SU-DHL-6 (cell line): ENCODE measurements around the gene OXSR1.

Source experiments
- H2AFZ ChIP-seq: fragments of 200-600 bp; sonication (generic); 2 replicates; pipeline ENCODE4 v1.6.1; 2014; ENCODE audit warnings: low read depth, mild to moderate bottlenecking, moderate library complexity, mixed read lengths, antibody characterized with exemption, low read length; ENCODE audit not compliant: severe bottlenecking
- H3F3A ChIP-seq: fragments of 200-600 bp; shearing (Covaris generic); 2 replicates; pipeline ENCODE4 v1.6.0; 2016; ENCODE audit warnings: antibody characterized with exemption, mild to moderate bottlenecking; ENCODE audit not compliant: insufficient read depth
- H3K27ac ChIP-seq: fragments of 200-600 bp; sonication (generic); 2 replicates; pipeline ENCODE4 v1.5.1; 2016; ENCODE audit warnings: low read depth, mild to moderate bottlenecking, low read length, moderate library complexity, mixed read lengths
- H3K27me3 ChIP-seq: fragments of 200-600 bp; sonication (generic), shearing (Covaris generic); 2 replicates; pipeline ENCODE4 v1.6.0; 2014; ENCODE audit warnings: mild to moderate bottlenecking, low read length
- H3K36me3 ChIP-seq: fragments of 200-600 bp; sonication (generic); 2 replicates; pipeline ENCODE4 v1.6.1; 2014; ENCODE audit warnings: mild to moderate bottlenecking, low read length, mixed read lengths
- H3K4me2 ChIP-seq: fragments of 300-600, 200-600 bp; shearing (Covaris generic), sonication (generic); 2 replicates; pipeline ENCODE4 v1.6.0; 2014; ENCODE audit warnings: low read length, low read depth, mild to moderate bottlenecking; ENCODE audit not compliant: poor library complexity, severe bottlenecking
- H3K4me3 ChIP-seq: fragments of 200-600 bp; sonication (generic); 2 replicates; pipeline ENCODE4 v1.5.1; 2014; ENCODE audit warnings: antibody characterized with exemption, low read length, mild to moderate bottlenecking, mixed read lengths; ENCODE audit not compliant: insufficient read depth, poor library complexity, severe bottlenecking
- H3K79me2 ChIP-seq: fragments of 200-600 bp; sonication (generic); 2 replicates; pipeline ENCODE4 v1.6.1; 2014; ENCODE audit warnings: mild to moderate bottlenecking, low read length, moderate library complexity; ENCODE audit not compliant: insufficient read depth
- H3K9ac ChIP-seq: fragments of 200-600 bp; sonication (generic); 2 replicates; pipeline ENCODE4 v1.7.0; 2014; ENCODE audit warnings: mild to moderate bottlenecking, low read length
- H3K9me2 ChIP-seq: fragments of 200-600 bp; sonication (generic); replicated peaks from 2 replicates; pipeline ENCODE4 v1.6.1; 2014; ENCODE audit warnings: low read length; ENCODE audit not compliant: insufficient read depth
- H3K9me3 ChIP-seq: fragments of 200-600 bp; sonication (generic); 2 replicates; pipeline ENCODE4 v1.6.1; 2014; ENCODE audit warnings: low read length, mixed read lengths; ENCODE audit not compliant: insufficient read depth
- H4K20me1 ChIP-seq: fragments of 200-600 bp; sonication (generic); 2 replicates; pipeline ENCODE4 v1.6.1; 2014; ENCODE audit warnings: low read depth, mild to moderate bottlenecking, antibody characterized with exemption, low read length, moderate library complexity, mixed read lengths
- CTCF ChIP-seq: fragments of 200-600 bp; sonication (generic); IDR thresholded peaks from one replicate; pipeline ENCODE4 v1.5.1; 2017; ENCODE audit warnings: antibody characterized with exemption, mild to moderate bottlenecking, low read length, moderate library complexity; ENCODE audit not compliant: insufficient read depth, poor library complexity, severe bottlenecking
- EZH2phosphoT487 ChIP-seq: fragments of 200-600 bp; sonication (generic), shearing (Covaris generic); conservative IDR thresholded peaks from 2 replicates; pipeline ENCODE4 v1.6.1; 2018; ENCODE audit warnings: mild to moderate bottlenecking, antibody characterized with exemption, low read length, moderate library complexity, mixed read lengths

OXSR1 gene

GRCh38 chr3:38130631-38131065 is 34.7 kb upstream of the OXSR1 start:
- no peak overlapping the region for H3K27ac ChIP-seq
- no peak overlapping the region for H2AFZ ChIP-seq
- no peaks in the 10 kb centered on the region for H4K20me1 ChIP-seq
- H3K9me2 ChIP-seq: no peaks in the 10 kb centered on the region
- TF ChIP-seq EZH2phosphoT487: no peak
- no peak for TF ChIP-seq CTCF
- H3K79me2 ChIP-seq: no peaks in the 10 kb centered on the region
- no peak overlapping the region for H3K4me2 ChIP-seq
- no peaks in the 10 kb centered on the region for H3K9me3 ChIP-seq
- no peak overlapping the region for H3K4me3 ChIP-seq
- H3F3A ChIP-seq: no peaks in the 10 kb centered on the region
- no peaks in the 10 kb centered on the region for H3K27me3 ChIP-seq
- H3K36me3 ChIP-seq: peaks cover 5% of the 10 kb centered on the region; the same call in 1 of the 2 replicates
- no peak overlapping the region for H3K9ac ChIP-seq

GRCh38 chr3:38131621-38132369 is 33.5 kb upstream of the OXSR1 start:
- no peaks in the 10 kb centered on the region for H3K9me3 ChIP-seq
- H3K9me2 ChIP-seq: no peaks in the 10 kb centered on the region
- no peak overlapping the region for H3K4me2 ChIP-seq
- no peaks in the 10 kb centered on the region for H3F3A ChIP-seq
- H2AFZ ChIP-seq: no peak overlapping the region
- peaks cover 6% of the 10 kb centered on the region for H3K79me2 ChIP-seq
- no peak overlapping the region for H3K4me3 ChIP-seq
- H4K20me1 ChIP-seq: no peaks in the 10 kb centered on the region
- no peaks in the 10 kb centered on the region for H3K27me3 ChIP-seq
- H3K9ac ChIP-seq: no peak overlapping the region
- peaks cover 5% of the 10 kb centered on the region; the same call in 1 of the 2 replicates for H3K36me3 ChIP-seq
- TF ChIP-seq CTCF (peak; percentile 58), EZH2phosphoT487 (no peak)
- no peak overlapping the region for H3K27ac ChIP-seq

GRCh38 chr3:38133209-38133556 is 32.2 kb upstream of the OXSR1 start:
- Histone ChIP-seq H4K20me1 (no peaks in the 10 kb centered on the region), H3K4me2 (no peak overlapping the region), H3K4me3 (no peak overlapping the region), H2AFZ (no peak overlapping the region), H3K9ac (no peak overlapping the region), H3K9me2 (no peaks in the 10 kb centered on the region), H3K79me2 (peaks cover 6% of the 10 kb centered on the region), H3F3A (no peaks in the 10 kb centered on the region), H3K27ac (no peak overlapping the region), H3K36me3 (no peaks in the 10 kb centered on the region), H3K27me3 (no peaks in the 10 kb centered on the region), H3K9me3 (no peaks in the 10 kb centered on the region)
- TF ChIP-seq EZH2phosphoT487 (no peak), CTCF (no peak)
